ENCODE data around the gene HAP1. TPM values are rescaled to one million over a fixed set of nuclear protein-coding genes. Genes with fewer than 3 reads are reported as not detected.
A peak's percentile ranks its signal among the peaks of the same experiment; 100 is the strongest.

HAP1 gene
- total and polyA plus RNA-seq, 8 donors = 0.16 to 0.90 (median 0.64) TPM

DNA sequence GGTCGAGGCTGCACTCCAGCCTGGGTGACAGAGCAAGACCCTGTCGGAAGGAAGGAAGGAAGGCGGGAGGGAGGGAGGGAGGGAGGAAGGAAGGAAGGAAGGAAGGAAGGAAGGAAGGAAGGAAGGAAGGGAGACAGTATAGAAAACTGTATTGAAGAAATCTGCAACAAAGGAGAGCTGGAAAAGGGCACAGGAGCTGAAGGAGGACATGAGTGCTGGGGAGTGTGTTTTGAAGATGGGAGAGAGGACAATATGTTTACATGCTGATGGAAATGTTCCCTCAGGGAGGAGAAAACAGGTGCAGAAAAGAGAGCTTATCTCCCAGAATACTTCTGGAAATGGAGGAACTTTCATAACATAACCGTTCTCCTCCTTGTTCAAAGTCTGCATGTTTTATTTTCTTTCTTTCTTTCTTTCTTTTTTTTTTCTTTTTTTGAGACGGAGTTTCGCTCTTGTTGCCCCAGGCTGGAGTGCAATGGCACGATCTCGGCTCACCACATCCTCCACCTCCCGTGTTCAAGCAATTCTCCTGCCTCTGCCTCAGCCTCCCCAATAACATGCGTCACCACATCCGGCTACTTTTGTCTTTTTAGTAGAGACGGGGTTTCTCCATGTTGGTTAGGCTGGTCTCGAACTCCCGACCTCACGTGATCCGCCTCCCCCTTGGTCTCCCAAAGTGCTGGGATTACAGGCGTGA, 2.7 kb upstream of the HAP1 start:
- Histone ChIP-seq H3K4me1 (peaks cover 14 to 15% of the 10 kb centered on the region in 2 donors), H3K36me3 (no peaks in the 10 kb centered on the region), H3K9me3 (no peaks in the 10 kb centered on the region), H3K4me3 (no peak overlapping the region), H3K27me3 (peaks cover 43 to 58% of the 10 kb centered on the region in 2 donors), H3K27ac (no peak overlapping the region)
- TF ChIP-seq, protein P1, sequence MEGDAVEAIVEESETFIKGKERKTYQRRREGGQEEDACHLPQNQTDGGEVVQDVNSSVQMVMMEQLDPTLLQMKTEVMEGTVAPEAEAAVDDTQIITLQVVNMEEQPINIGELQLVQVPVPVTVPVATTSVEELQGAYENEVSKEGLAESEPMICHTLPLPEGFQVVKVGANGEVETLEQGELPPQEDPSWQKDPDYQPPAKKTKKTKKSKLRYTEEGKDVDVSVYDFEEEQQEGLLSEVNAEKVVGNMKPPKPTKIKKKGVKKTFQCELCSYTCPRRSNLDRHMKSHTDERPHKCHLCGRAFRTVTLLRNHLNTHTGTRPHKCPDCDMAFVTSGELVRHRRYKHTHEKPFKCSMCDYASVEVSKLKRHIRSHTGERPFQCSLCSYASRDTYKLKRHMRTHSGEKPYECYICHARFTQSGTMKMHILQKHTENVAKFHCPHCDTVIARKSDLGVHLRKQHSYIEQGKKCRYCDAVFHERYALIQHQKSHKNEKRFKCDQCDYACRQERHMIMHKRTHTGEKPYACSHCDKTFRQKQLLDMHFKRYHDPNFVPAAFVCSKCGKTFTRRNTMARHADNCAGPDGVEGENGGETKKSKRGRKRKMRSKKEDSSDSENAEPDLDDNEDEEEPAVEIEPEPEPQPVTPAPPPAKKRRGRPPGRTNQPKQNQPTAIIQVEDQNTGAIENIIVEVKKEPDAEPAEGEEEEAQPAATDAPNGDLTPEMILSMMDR (IDR thresholded peaks at IDR 0.05) = no peak
- no peak for DNase-seq
- no peak for ATAC-seq
- intact Hi-C loops (cut with DNase I) = loop anchor here in 1 of 2 donors (10.0 kb wide), 1 partner anchor 68 kb away; no protein-coding TSS in a partner anchor

DNA sequence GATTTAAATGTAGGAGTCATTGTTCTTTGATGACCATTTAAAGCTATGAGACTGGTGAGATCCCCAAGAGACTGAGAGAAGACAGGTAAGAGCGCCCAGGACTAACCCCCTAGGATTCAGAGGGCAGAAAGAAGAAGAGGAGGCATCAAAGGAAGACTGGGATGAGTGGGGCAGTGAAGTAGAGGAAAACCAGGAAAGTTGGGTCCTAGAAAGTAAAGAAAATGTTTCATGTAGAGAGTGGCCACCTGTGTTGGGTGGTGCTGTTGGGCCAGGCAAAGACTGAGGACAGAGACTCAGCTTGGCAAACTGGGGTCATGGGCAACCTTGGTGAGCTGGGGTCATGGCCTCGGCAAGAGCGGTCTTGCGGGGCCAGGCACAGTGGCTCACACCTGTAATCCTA, 1.3 kb upstream of the HAP1 start:
- Histone ChIP-seq H3K4me1 (peaks cover 14 to 15% of the 10 kb centered on the region in 2 donors), H3K36me3 (no peaks in the 10 kb centered on the region), H3K27me3 (peaks cover 43 to 72% of the 10 kb centered on the region in 2 donors), H3K4me3 (no peak overlapping the region), H3K27ac (no peak overlapping the region), H3K9me3 (no peaks in the 10 kb centered on the region)
- DNase-seq (no peak), ATAC-seq (no peak)
- TF ChIP-seq, protein P1 (IDR thresholded peaks at IDR 0.05) = no peak
- intact Hi-C loops (cut with DNase I) = loop anchor here in 1 of 2 donors (10.0 kb wide), 1 partner anchor 69 kb away; no protein-coding TSS in a partner anchor

DNA sequence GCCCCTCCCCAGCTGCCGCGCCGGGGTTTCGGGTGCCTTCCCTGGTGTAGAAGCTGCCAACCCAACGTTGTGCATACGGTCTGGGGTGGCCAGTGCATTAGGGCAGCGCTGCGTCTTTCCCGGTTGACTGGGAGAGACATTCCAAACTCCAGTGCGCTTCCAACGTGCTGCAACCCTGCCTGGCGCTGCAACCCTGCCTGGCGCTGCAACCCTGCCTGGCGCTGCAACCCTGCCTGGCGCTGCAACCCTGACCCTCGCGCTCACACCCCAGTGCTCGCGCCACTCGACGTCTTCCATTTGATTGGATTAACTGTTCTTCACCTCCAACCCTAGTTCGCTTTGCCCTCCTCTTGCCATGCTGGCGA, 488 bp upstream of the HAP1 start:
- no peaks in the 10 kb centered on the region for H3K36me3 ChIP-seq
- peak overlapping the region; percentile 21 to 32 for H3K4me3 ChIP-seq
- ATAC-seq = peak; percentile 4
- TF ChIP-seq, protein P1 (IDR thresholded peaks at IDR 0.05) = no peak
- intact Hi-C loops (cut with DNase I) = loop anchor here in 1 of 2 donors (10.0 kb wide), 1 partner anchor 70 kb away; no protein-coding TSS in a partner anchor
- no peaks in the 10 kb centered on the region for H3K9me3 ChIP-seq
- H3K27ac ChIP-seq = no peak overlapping the region
- peaks cover 43 to 80% of the 10 kb centered on the region in 2 donors for H3K27me3 ChIP-seq
- peaks cover 14 to 15% of the 10 kb centered on the region in 2 donors for H3K4me1 ChIP-seq
- peak in 1 of 4 donors; percentile 48 for DNase-seq

DNA sequence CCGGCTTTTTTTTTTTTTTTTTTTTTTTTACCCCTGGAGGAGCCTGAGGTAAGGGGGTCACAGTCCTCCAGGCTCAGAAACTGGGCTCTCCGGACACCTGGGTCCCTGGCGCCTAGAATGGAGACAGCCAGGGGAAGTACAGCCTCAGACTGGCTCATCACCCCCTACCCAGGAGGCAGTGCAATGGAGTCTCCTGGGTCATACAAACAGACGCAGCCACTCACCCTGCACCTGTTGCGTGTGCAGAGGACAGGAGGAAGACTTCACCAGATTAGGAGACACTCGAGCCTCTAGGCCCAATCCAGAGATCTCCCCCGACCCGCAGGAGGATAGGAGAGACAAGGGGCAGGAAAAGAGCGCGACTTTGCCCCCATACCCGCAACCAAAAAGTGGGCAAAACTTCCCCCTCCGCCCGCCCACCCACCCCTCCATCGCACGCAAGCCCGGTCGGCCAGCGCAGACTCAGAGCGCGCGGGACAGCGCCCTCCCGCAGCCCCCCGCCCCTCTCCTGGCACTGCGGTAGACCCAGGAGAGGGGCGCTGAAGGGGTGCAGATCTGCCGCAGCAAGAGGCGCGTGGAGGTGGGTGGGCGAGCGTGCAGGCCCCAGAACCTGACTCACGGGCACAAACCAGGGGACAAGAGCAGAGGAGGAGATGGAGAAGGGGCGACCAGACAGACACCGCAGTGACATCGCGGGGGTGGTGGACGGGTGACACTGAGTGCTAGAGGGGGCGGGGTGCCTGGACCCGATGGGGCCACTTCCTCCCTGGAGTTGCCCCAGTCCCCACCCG, 900 bp downstream of the HAP1 start:
- TF ChIP-seq, protein P1 (IDR thresholded peaks at IDR 0.05) = no peak
- H3K27me3 ChIP-seq = peaks cover 43 to 80% of the 10 kb centered on the region in 2 donors
- intact Hi-C loops (cut with DNase I) = loop anchor here in 1 of 2 donors (10.0 kb wide), 1 partner anchor 71 kb away; no protein-coding TSS in a partner anchor
- no peak for ATAC-seq
- peaks cover 14 to 15% of the 10 kb centered on the region in 2 donors for H3K4me1 ChIP-seq
- H3K27ac ChIP-seq = no peak overlapping the region
- H3K9me3 ChIP-seq = no peaks in the 10 kb centered on the region
- no peaks in the 10 kb centered on the region for H3K36me3 ChIP-seq
- peak in 1 of 4 donors; percentile 58 for DNase-seq
- peak overlapping the region in 1 of 2 donors; percentile 32 for H3K4me3 ChIP-seq

DNA sequence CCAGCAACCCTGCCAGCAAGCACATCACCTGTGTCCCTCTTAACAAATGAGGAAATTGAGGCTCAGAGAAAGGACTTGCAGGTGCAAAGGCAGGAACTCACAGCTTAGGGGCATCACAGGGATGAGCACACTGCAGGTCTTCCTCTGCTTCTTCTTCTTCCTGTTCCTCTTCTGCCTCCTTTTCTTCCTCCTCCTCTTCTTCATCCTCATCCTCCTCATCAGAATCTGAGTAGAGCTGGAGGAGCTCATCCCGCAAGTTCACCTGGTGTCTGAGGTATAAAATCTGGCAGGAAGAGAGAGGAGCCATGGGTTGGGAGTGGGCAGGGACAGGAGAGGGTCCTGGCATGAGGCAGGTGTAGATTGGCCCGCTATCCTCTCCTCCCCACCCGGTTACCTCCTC, 2.6 kb downstream of the HAP1 start:
- Histone ChIP-seq H3K4me1 (peaks cover 14 to 15% of the 10 kb centered on the region in 2 donors), H3K36me3 (no peaks in the 10 kb centered on the region), H3K9me3 (no peaks in the 10 kb centered on the region), H3K27me3 (peaks cover 43 to 69% of the 10 kb centered on the region in 2 donors), H3K27ac (no peak overlapping the region), H3K4me3 (no peak overlapping the region)
- TF ChIP-seq, protein P1 (IDR thresholded peaks at IDR 0.05) = no peak
- peak in 1 of 4 donors; percentile 28 for DNase-seq
- no peak for ATAC-seq
- intact Hi-C loops (cut with DNase I) = loop anchor here in 1 of 2 donors (10.0 kb wide), 1 partner anchor 73 kb away; no protein-coding TSS in a partner anchor
